NCI-H345 treated with DMSO at 0.1 percent for 48 hours (cell line): ENCODE measurements around the gene NUP188.

Experiments
- DNase-seq: peaks from one replicate; lab custom pipeline; 2025; ENCODE audit not compliant: unreplicated experiment; lab: John Stamatoyannopoulos, UW

NUP188 gene

GRCh38 chr9:128916204-128916603 lies 31.3 kb upstream of the NUP188 start:
- DNase-seq, result no peak

- DNase-seq, result no peak
These were observed 30.8 kb upstream of the NUP188 start for GRCh38 chr9:128916745-128917144.

DNA sequence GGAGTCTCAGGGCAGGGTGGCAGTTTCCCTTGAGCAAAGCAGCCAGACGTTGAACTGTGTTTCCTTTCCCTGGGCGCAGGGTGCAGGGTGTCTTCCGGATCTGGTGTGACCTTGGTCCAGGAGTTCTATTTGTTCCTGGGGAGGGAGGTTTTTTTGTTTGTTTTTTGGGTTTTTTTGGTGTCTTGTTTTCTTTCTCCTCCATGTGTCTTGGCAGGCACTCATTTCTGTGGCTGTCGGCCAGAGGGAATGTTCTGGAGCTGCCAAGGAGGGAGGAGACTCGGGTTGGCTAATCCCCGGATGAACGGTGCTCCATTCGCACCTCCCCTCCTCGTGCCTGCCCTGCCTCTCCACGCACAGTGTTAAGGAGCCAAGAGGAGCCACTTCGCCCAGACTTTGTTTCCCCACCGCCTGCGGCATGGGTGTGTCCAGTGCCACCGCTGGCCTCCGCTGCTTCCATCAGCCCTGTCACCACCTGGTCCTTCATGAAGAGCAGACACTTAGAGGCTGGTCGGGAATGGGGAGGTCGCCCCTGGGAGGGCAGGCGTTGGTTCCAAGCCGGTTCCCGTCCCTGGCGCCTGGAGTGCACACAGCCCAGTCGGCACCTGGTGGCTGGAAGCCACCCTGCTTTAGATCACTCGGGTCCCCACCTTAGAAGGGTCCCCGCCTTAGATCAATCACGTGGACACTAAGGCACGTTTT lies 30.2 kb upstream of the NUP188 start:
- DNase-seq, result no peak

DNA sequence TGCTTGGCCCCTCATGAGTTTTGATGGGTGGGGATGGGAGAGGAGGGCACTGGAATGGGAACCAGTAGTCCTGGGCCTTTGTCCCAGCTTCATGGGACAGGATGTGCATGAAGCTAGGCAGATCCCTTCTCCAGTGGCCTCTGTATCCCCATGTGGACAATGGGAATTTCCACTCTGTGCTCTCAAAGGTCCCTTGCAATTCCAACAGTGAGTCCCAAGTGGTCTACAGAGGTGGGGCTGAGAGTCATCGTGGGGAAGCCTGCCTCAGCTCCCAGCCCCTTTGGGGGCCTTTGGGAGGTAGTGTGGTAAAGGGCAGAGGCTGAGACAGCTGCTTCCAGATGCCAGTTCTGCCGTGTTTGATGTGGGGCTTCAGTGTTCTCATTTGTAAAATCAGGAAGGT lies 28.6 kb upstream of the NUP188 start:
- no peak for DNase-seq

- no peak for DNase-seq
These were observed 28.0 kb upstream of the NUP188 start for GRCh38 chr9:128919402-128920089.

GRCh38 chr9:128920381-128921058 lies 27.0 kb upstream of the NUP188 start, which contains the start of gene PHYHD1:
Gene PHYHD1 (plus strand): TSS chr9:128920982. CDS start chr9:128922324, 1,342 bp downstream.
- no peak for DNase-seq

GRCh38 chr9:128921881-128922763 lies 25.4 kb upstream of the NUP188 start:
- DNase-seq, result no peak

- DNase-seq, result no peak
These were observed 24.0 kb upstream of the NUP188 start for GRCh38 chr9:128923493-128923883.

DNA sequence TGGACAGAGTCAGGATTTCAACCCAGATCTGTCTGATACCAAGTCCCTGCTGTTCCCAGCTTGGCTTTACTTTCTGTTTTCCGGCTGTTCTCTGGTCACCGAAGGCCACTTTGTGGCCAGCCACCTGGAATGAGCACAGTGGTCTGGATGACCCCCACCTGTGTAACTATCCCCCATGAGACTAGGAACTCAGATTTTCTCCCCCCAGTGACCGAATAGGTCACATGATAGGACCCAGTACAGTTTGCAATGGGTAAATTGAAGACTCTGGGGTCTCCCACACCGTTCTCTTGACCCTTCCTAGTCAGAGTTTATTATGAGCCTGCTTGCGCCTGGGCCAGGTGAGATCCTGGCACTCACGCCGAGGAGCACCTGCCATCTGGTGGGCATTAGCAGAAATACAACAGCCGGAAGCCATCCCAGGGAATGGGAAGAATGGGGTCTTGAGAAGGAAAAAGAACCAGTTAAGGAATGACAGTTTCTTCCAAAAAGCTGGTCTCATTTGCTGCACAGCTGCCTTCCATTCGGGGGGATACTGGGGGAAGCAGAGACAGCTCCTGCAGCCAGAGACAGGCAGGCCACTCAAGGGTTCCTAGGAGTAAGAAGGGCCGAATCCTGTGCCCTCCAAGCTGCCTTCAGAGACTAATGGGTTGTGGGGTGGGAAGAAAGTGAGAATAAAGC lies 19.6 kb upstream of the NUP188 start:
- DNase-seq, result peak; percentile 35

DNA sequence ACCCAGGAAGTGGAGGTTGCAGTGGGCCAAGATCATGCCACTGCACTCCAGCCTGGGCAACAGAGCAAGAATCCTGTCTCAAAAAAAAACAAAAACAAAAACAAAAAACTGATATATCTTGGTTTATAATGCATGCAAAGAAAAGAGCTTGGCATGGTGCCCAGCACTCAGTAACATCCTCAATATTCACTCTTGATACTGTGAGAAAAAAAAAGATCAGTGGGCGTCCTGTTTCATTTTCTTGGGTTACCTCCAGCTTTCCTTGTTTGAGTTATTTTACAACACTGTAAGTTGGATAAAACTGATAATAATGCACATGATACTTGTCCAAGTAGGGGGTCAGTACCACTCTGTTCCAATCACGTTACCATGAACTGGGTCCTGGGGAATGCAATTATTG lies 18.9 kb upstream of the NUP188 start:
- no peak for DNase-seq

GRCh38 chr9:128929560-128929959 lies 17.9 kb upstream of the NUP188 start:
- DNase-seq, result no peak

DNA sequence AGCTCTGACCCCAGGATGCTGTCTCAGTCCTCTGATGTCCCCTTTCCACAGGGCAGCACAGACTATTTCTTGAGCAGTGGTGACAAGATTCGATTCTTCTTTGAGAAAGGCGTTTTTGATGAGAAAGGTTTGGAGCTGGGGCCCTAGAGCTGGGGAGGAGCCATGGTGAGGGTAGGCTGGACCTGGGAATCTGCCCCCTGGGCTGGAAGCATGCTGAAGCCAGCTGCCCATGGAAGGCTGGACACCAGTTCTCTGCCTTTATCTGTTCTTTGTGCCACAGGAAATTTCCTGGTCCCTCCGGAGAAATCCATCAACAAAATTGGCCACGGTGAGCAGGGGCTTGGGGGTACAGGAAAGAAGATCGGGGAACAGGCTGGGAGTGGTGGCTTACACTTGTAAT lies 13.8 kb upstream of the NUP188 start:
- DNase-seq, result no peak

DNA sequence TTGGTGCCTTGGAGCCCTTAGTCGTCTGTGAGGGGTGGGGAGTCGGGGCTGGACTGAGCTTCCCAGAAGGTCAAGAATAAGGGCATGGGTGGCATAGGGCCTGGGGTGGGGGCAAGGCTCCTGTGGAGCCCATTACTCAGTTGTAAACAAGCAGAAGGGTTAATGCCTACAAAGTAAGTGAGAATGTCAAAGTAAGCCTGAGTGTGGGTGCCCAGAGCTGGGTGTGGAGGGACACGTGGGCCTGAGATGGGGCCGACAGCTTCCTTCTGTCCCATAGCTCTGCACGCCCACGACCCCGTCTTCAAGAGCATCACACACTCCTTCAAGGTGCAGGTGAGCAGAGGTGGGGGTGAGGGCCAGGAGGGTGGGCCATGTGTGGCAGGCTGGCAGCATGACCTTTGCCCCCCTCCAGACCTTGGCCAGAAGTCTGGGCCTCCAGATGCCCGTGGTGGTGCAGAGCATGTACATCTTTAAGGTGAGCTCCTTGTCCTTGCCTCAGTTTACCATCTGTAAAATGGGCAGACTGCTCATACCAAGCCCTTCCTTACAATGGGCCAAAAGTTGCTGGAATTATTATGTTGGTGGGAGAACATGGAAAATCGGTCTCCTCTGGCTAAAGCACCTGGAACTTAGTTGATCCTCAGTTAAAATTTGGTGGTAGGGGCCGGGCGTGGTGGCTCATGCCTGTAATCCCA lies 11.2 kb upstream of the NUP188 start:
- DNase-seq, result no peak

DNA sequence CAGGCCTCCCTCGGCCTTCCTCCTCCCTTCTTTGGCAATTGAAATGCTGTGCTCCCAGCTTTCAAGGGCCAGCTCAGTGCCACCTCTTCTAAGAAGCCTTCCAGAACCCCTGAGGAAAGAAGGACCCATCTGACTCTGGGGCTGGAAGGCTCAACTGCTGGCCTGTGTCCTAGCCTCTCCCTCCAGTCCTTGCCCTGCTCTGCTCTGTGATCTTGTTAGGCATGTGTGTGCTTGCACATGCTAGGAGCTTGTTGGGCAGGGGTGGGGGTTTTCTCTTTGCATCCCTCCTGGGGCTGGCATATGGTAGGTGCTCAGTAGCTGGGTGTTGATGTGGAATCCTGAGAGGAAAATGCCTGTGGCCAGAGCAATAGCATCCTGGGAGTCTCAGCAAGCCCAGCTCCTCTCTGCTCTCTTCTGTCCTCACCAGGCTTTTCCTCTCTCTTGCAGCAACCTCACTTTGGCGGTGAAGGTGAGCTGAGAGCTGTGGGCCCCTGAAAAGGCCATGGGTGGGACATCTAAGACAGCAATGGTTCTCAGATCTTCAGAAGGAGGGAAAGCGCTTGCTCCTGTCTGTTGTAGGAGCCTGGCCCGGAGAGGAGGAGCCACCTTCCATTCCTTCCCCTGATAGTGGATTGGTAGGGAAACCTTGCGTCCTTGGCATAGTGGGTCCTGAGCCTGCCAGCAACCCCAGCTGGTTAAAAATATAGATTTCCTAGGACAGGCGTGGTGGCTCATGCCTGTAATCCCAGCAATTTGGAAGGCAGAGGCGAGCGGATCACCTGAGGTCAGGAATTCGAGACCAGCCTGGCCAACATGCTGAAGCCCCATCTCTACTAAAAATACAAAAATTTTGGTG lies 10.0 kb upstream of the NUP188 start:
- DNase-seq, result no peak

DNA sequence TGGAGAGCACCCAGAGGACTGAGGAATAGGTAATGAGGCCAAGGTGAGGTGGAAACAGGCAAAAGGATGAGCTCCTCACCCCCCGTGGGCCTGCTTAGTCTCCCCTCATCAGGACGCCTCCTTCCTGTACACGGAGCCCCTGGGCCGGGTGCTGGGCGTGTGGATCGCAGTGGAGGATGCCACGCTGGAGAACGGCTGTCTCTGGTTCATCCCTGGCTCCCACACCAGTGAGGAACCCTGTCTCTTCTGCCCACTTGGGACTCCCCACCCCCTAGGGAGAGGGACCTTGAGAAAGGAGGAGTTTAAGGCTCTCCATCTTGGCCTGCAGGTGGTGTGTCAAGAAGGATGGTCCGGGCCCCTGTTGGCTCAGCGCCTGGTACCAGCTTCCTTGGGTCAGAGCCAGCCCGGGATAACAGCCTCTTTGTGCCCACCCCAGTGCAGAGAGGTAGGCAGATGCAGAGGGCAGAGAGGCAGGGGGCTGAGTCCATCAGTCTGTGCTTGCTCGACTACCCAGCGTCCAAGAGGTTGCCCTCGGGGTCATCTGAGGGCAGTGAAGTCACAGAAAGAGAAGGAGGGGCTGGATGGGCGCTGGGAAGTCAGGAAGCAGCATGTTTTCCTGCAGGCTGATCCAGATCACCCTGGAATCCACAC lies 7.1 kb upstream of the NUP188 start:
- DNase-seq, result no peak

- DNase-seq, result no peak
These were observed 6.3 kb upstream of the NUP188 start for GRCh38 chr9:128940946-128941755.

- DNase-seq, result no peak
These were observed 3.5 kb upstream of the NUP188 start for GRCh38 chr9:128943832-128944620.
